ENCODE results near the gene CGB1.

The CGB1 gene

DNA sequence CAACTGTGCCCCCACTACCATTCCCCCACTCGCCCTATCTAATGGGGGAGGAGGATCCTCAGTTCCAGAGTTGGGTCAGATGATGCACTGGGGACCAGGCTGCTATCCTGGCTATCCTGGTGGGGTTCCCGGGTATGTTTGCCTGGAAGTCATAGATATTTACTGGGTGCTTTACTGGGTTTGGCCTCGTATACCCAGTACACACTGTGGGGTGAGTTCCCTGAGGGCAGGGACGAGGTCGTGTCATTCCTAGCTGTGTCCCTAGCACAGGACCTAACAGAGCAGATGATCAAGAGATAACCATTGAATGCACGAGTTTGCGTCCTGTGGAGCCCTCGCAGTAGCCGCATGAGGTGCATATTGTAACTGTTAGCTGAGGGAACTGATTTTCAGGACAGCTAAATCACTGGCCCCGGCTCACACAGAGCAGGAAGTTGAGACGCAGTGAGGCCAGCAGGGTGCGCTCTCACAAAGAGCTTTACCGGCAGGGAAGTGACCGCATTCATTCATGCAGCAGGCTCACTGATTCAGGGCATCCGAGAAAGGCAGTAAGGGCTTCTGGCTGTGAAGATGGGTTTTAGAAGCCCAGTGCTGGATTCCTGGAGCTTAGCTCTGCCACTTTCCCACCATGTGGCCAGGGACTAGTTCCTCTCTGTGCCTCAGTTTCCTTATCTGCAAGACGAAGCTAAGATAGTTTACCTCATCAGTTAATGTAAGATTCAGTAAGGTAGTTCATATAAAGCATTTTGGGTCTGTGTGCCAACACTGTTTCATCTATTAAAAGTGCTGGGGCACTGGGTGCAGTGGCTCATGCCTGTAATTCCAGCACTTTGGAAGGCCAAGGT is 37.0 kb downstream of the CGB1 start:
- POLR2A ChIA-PET, result interaction anchor here (0.5 to 1.4 kb wide), 10 partner anchors 10 to 354 kb away, joined by 3 to 7 read pairs (median 3); partner anchors contain the start of gene IZUMO1
- Histone ChIP-seq H3K27ac (ENCODE audit: extremely low read depth, low read depth, low read length) (no peak overlapping the region), H3K36me3 (ENCODE audit: control insufficient read depth in 2 of 2, insufficient read depth in 1 of 2, low read length in 2 of 2) (peaks cover 42 to 47% of the 10 kb centered on the region in 2 experiments), H3K4me1 (ENCODE audit: control insufficient read depth, insufficient read depth, low read length) (0 out of 2 replicates have a peak, but pooled peaks cover 3% of the 10 kb centered on the region), H3K9me3 (ENCODE audit: control insufficient read depth, insufficient read depth, low read depth, low read length) (no peaks in the 10 kb centered on the region), H3K4me3 (ENCODE audit: low read depth, low read length) (no peak overlapping the region)
- TF ChIP-seq ZNF626 (tag by site-specific recombination; IDR thresholded peaks at IDR 0.05) (no peak), MYNN (tag by site-specific recombination; IDR thresholded peaks at IDR 0.05; ENCODE audit: borderline replicate concordance) (no peak), ZIC2 (tag by site-specific recombination; IDR thresholded peaks at IDR 0.05) (peak; percentile 79), ZNF140 (tag by site-specific recombination; IDR thresholded peaks at IDR 0.05) (no peak), ZNF37A (tag by site-specific recombination; IDR thresholded peaks at IDR 0.05) (no peak), TRIM28 (IDR thresholded peaks at IDR 0.05; ENCODE audit: borderline replicate concordance, low read length) (0 out of 2 replicates have a peak, but pooled peaks have one; percentile 13), ZNF558 (tag by site-specific recombination; IDR thresholded peaks at IDR 0.05) (no peak), ZNF24 (tag by site-specific recombination; IDR thresholded peaks at IDR 0.05) (peak; percentile 59; the same call in 1 of the 2 replicates), KLF9 (tag by site-specific recombination; IDR thresholded peaks at IDR 0.05; ENCODE audit: low read depth) (no peak), BCL11A (tag by site-specific recombination; IDR thresholded peaks at IDR 0.05; ENCODE audit: low read depth) (no peak), ZNF473 (tag by site-specific recombination; IDR thresholded peaks at IDR 0.05) (no peak), ZNF660 (tag by site-specific recombination; IDR thresholded peaks at IDR 0.05) (peak; percentile 78; the same call in 1 of the 2 replicates), ZNF670 (tag by site-specific recombination; IDR thresholded peaks at IDR 0.05; ENCODE audit: low read depth) (no peak), ZNF654 (tag by site-specific recombination; IDR thresholded peaks at IDR 0.05; ENCODE audit: low read depth) (peak; percentile 41)
- TF ChIP-seq, protein P1, sequence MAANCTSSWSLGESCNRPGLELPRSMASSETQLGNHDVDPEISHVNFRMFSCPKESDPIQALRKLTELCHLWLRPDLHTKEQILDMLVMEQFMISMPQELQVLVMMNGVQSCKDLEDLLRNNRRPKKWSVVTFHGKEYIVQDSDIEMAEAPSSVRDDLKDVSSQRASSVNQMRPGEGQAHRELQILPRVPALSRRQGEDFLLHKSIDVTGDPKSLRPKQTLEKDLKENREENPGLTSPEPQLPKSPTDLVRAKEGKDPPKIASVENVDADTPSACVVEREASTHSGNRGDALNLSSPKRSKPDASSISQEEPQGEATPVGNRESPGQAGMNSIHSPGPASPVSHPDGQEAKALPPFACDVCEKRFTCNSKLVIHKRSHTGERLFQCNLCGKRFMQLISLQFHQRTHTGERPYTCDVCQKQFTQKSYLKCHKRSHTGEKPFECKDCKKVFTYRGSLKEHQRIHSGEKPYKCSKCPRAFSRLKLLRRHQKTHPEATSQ (tag by site-specific recombination; IDR thresholded peaks at IDR 0.05), result no peak
- TF ChIP-seq, protein P2, sequence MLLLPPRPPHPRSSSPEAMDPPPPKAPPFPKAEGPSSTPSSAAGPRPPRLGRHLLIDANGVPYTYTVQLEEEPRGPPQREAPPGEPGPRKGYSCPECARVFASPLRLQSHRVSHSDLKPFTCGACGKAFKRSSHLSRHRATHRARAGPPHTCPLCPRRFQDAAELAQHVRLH (tag by site-specific recombination; IDR thresholded peaks at IDR 0.05), result no peak
- TF ChIP-seq, protein P3, sequence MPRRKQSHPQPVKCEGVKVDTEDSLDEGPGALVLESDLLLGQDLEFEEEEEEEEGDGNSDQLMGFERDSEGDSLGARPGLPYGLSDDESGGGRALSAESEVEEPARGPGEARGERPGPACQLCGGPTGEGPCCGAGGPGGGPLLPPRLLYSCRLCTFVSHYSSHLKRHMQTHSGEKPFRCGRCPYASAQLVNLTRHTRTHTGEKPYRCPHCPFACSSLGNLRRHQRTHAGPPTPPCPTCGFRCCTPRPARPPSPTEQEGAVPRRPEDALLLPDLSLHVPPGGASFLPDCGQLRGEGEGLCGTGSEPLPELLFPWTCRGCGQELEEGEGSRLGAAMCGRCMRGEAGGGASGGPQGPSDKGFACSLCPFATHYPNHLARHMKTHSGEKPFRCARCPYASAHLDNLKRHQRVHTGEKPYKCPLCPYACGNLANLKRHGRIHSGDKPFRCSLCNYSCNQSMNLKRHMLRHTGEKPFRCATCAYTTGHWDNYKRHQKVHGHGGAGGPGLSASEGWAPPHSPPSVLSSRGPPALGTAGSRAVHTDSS (tag by site-specific recombination; IDR thresholded peaks at IDR 0.05), result no peak
- TF ChIP-seq, protein P4, sequence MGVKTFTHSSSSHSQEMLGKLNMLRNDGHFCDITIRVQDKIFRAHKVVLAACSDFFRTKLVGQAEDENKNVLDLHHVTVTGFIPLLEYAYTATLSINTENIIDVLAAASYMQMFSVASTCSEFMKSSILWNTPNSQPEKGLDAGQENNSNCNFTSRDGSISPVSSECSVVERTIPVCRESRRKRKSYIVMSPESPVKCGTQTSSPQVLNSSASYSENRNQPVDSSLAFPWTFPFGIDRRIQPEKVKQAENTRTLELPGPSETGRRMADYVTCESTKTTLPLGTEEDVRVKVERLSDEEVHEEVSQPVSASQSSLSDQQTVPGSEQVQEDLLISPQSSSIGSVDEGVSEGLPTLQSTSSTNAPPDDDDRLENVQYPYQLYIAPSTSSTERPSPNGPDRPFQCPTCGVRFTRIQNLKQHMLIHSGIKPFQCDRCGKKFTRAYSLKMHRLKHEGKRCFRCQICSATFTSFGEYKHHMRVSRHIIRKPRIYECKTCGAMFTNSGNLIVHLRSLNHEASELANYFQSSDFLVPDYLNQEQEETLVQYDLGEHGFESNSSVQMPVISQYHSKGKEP (tag by site-specific recombination; IDR thresholded peaks at IDR 0.05), result peak; percentile 58; the same call in 1 of the 2 replicates
- TF ChIP-seq, protein P5, sequence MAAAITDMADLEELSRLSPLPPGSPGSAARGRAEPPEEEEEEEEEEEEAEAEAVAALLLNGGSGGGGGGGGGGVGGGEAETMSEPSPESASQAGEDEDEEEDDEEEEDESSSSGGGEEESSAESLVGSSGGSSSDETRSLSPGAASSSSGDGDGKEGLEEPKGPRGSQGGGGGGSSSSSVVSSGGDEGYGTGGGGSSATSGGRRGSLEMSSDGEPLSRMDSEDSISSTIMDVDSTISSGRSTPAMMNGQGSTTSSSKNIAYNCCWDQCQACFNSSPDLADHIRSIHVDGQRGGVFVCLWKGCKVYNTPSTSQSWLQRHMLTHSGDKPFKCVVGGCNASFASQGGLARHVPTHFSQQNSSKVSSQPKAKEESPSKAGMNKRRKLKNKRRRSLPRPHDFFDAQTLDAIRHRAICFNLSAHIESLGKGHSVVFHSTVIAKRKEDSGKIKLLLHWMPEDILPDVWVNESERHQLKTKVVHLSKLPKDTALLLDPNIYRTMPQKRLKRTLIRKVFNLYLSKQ (tag by site-specific recombination; IDR thresholded peaks at IDR 0.05; ENCODE audit: borderline replicate concordance), result no peak
- TF ChIP-seq, protein P6, sequence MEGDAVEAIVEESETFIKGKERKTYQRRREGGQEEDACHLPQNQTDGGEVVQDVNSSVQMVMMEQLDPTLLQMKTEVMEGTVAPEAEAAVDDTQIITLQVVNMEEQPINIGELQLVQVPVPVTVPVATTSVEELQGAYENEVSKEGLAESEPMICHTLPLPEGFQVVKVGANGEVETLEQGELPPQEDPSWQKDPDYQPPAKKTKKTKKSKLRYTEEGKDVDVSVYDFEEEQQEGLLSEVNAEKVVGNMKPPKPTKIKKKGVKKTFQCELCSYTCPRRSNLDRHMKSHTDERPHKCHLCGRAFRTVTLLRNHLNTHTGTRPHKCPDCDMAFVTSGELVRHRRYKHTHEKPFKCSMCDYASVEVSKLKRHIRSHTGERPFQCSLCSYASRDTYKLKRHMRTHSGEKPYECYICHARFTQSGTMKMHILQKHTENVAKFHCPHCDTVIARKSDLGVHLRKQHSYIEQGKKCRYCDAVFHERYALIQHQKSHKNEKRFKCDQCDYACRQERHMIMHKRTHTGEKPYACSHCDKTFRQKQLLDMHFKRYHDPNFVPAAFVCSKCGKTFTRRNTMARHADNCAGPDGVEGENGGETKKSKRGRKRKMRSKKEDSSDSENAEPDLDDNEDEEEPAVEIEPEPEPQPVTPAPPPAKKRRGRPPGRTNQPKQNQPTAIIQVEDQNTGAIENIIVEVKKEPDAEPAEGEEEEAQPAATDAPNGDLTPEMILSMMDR (tag by site-specific recombination; IDR thresholded peaks at IDR 0.05), result peak; percentile 59; the same call in 1 of the 2 replicates
- TF ChIP-seq, protein P7, sequence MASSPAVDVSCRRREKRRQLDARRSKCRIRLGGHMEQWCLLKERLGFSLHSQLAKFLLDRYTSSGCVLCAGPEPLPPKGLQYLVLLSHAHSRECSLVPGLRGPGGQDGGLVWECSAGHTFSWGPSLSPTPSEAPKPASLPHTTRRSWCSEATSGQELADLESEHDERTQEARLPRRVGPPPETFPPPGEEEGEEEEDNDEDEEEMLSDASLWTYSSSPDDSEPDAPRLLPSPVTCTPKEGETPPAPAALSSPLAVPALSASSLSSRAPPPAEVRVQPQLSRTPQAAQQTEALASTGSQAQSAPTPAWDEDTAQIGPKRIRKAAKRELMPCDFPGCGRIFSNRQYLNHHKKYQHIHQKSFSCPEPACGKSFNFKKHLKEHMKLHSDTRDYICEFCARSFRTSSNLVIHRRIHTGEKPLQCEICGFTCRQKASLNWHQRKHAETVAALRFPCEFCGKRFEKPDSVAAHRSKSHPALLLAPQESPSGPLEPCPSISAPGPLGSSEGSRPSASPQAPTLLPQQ (tag by site-specific recombination; IDR thresholded peaks at IDR 0.05), result no peak
- CTCF ChIA-PET, result interaction anchor here (0.6 to 5.5 kb wide), 53 partner anchors 11 to 847 kb away, joined by 3 to 133 read pairs (median 4); partner anchors contain the start of genes BAX and KCNA7
